Endometrium (tissue), 2 donors: Measurements from ENCODE around the gene RNF214.
"Not testable (repeated sequence)": the region's sequence is repeated elsewhere in the genome, so short reads cannot be mapped to it uniquely, and the experiment has no call there.

Source experiments
- FAIRE-seq: peaks from 2 replicates; lab custom pipeline; 2012; peaks lifted over from hg19 to GRCh38; lab: Jason Lieb, UNC
- donor health status: control.
- donor health status: control.

RNF214 gene

GRCh38 chr11:117230999-117231841 is 1.3 kb upstream of the RNF214 start:
- no peak for FAIRE-seq

DNA sequence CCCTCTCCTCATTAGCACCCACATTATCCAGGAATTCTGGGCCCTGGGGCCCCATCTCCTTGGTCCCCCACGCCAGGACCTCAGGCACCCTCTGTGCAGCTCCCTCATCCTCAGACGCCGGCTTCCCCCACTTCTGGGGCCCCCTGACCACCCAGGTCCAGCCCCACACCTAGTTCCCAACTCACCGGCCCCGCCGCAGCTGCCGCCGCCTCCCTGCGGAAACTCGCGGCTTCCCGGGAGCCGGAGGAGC is 704 bp upstream of the RNF214 start, which contains the start of gene PCSK7:
Gene PCSK7, minus strand, starts transcription at position 232 of the 250 bp plus-strand sequence. CDS start 2,229 bp downstream, outside the sequence.
- FAIRE-seq = no peak

GRCh38 chr11:117232911-117233409 is 489 bp downstream of the RNF214 start:
- FAIRE-seq = no peak

DNA sequence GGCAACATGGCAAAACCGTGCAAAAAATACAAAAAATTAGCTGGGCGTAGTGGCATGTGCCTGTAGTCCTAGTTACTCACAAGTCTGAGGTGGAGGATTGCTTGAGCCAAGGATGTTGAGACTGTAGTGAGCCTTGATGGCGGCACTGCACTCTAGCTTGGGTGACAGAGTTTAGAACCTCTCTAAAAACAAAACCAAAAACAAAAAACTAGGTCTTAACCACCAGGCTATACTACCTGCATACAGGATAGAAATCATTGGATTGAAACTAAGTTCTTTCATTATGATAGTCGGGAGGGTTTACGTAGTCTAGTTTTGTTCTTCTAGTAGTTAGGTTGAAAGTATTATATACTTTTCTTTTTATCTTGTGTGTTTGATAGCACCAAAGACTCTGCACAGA is 5.8 kb downstream of the RNF214 start:
- no peak for FAIRE-seq

DNA sequence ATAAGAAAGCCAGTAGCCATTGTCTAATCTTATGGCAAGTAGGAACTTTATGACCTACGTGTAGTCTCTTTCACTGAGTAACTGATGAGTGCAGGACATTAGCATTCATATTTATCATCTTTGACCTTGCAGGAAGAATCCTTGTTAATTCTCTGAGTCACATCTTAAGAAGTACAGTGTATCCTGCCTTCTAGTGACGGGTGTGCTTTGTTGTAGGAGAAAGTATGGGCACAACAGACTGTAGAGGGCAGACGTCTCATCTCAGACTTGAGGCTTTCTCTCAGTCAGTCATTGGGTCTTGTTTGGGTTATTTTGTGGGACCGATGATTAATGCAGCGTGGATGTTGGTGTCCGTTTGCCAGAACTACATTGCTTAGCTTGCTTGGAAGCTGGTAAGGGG is 6.8 kb downstream of the RNF214 start:
- FAIRE-seq = no peak

GRCh38 chr11:117248341-117248740 is 15.9 kb downstream of the RNF214 start:
- FAIRE-seq = no peak

- no peak for FAIRE-seq
Measured at GRCh38 chr11:117249571-117249970, 17.1 kb downstream of the RNF214 start.

DNA sequence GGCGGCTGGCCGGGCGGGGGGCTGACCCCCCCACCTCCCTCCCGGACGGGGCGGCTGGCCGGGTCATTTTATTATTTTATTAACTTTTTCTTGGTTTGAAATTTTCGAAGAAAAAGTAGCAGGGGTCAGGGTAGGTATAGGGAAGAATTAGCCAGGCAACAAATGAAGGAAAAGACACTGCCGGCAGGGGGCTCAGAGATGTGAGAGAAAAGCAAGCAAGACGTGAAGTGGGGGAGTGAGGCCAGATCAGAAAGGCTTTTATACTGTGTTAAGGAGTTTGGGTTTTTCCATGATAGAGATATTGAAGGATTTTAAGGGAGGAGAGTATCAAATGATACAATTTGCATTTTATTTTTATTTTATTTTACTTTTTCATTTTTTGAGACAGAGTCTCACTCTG is 19.0 kb downstream of the RNF214 start:
- no peak for FAIRE-seq

- no peak for FAIRE-seq
Measured at GRCh38 chr11:117255966-117256365, 23.5 kb downstream of the RNF214 start.

DNA sequence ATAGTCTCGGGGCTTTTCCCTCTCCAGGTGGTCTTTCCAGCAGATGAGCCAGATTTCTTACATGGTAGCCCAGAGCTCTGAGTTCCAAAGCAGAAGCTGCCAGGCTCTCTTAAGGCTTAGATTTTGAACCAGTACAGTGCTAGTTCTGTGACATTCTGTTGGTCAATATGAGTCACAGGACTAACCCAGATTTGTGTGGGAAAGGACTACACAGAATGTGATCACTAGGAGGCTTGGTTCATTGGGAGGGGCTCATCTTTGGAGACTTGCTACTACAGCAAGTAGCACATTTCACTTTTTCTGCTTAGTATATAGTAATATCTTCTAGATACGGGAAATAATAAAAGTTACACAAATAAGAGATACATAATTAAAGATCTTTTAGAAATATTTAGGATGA is 24.1 kb downstream of the RNF214 start:
- FAIRE-seq = no peak

- FAIRE-seq = no peak
Measured at GRCh38 chr11:117258576-117258975, 26.1 kb downstream of the RNF214 start.

GRCh38 chr11:117259417-117259816 is 26.9 kb downstream of the RNF214 start:
- FAIRE-seq = no peak

DNA sequence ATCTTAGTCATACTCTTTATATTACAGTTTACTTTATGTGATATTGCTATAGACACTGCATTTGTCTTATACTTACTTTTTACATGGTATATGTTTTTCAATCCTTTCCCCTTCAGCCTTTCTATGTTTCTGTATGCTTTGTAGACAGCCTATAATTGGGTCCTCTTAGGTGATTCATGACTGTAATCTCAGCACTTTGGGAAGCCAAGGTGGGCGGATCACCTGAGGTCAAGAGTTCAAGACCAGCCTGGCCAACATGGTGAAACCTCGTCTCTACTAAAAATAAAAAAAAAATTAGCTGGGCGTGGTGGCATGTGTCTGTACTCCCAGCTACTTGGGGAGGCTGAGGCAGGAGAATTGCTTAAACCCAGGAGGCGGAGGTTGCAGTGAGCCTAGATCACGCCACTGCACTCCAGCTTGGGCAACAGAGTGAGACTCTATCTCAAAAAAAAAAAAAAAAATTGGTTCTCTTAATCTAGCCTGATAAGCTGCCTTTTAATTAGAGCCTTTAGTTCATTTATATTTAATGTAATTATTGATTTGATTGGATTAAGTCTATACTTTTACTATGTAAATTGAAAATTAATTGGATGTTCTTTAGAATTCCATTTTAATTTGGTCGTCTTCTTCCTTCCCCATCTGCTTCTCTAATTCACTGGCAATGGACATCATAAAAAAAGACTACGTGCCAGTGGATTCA is 32.3 kb downstream of the RNF214 start:
- FAIRE-seq = not testable (repeated sequence)

GRCh38 chr11:117265745-117266144 is 33.3 kb downstream of the RNF214 start:
- no peak for FAIRE-seq

- FAIRE-seq = no peak
Measured at GRCh38 chr11:117269856-117270255, 37.4 kb downstream of the RNF214 start.

- no peak for FAIRE-seq
Measured at GRCh38 chr11:117271208-117271607, 38.7 kb downstream of the RNF214 start.

- not testable (repeated sequence) for FAIRE-seq
Measured at GRCh38 chr11:117272175-117272574, 39.7 kb downstream of the RNF214 start.

DNA sequence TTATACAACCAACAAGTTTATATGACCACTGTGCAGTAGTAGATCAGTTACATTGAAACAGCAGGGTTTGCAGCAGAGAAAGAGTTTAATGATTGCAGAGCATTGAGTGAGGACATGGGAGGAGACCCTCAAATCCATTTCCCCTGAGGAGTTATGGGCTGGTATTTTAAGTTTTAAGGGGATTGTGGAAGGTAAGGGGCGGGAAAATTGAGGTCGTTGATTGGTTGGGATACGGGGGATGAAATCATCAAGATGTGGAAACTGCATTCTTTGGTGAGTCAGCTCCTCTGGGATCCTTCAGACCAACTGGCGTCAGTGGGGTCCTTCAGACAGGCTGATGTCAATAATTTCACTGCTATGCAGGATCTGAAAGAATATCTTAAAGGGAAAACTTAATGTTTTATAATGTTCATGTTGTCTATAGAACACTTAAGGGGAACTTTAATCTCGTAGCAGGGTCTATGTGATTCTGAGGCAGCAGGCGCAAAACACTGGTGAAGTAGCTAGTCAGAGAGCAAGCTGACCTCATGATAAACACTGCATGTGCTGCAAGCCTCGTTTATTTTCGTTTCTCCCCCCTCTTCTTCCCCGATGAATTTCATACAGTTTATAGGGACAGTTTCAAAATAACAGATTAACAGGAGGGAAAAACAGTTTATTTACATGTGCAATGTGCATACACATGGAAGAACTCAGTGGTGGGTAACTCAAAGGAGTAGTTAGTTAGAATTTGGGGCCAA is 41.2 kb downstream of the RNF214 start:
- FAIRE-seq = no peak

DNA sequence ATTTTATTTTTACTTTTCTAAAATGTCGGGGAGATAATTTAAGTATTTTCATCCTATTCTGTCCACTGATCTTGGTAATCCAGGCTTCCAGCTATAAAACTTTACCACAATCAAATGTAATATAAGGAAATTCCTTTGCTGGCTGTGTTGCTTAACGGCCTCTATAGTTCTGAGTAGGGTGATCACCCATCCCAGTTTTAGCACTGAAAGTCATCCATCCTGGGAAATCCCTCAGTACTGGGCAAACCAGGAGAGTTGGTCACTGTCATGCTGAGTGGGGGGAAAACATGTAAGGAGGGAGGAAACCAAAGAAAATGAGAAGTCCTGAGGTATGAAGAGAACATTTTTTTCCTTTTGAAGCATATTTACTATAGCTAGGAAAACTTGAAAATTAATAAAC is 45.9 kb downstream of the RNF214 start:
- FAIRE-seq = no peak

- FAIRE-seq = no peak
Measured at GRCh38 chr11:117279711-117280376, 47.4 kb downstream of the RNF214 start.

DNA sequence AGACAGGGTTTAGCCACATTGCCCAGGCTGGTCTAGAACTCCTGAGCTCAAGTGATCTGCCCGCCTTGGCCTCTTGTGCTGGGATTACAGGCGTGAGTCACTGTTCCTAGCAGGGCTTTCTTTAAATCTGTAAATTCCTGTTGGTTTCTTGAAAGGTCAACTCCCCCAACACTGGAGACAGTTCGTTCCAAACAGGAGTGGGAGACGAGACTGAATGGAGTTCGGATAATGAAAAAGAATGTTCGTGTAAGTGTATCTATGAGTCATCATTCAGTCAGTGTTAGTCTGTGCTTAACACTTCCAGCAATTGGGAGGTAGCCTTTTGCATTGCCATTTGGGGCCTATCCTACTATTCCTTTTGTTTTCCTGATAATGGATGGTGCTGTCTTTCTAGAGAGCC is 48.7 kb downstream of the RNF214 start:
- FAIRE-seq = no peak

- FAIRE-seq = no peak
Measured at GRCh38 chr11:117281869-117282268, 49.4 kb downstream of the RNF214 start.
